Measurements from ENCODE around the gene RAP1GAP2.

Gene RAP1GAP2

GRCh38 chr17:2786176-2786881, 9.9 kb upstream of the RAP1GAP2 start:
- peak; percentile 79 for DNase-seq (ENCODE audit: low read depth, low spot score)

- no peak for DNase-seq (ENCODE audit: low read depth, low spot score)
These were observed 6.5 kb upstream of the RAP1GAP2 start for GRCh38 chr17:2789700-2790099.

GRCh38 chr17:2792366-2793169, 3.7 kb upstream of the RAP1GAP2 start:
- DNase-seq (ENCODE audit: low read depth, low spot score): no peak

- no peak for DNase-seq (ENCODE audit: low read depth, low spot score)
These were observed 2.0 kb upstream of the RAP1GAP2 start for GRCh38 chr17:2794111-2794803.

- no peak for DNase-seq (ENCODE audit: low read depth, low spot score)
These were observed 636 bp upstream of the RAP1GAP2 start for GRCh38 chr17:2795441-2796163.

GRCh38 chr17:2797226-2797625, 988 bp downstream of the RAP1GAP2 start:
- no peak for DNase-seq (ENCODE audit: low read depth, low spot score)

GRCh38 chr17:2797637-2798036, 1.4 kb downstream of the RAP1GAP2 start:
- DNase-seq (ENCODE audit: low read depth, low spot score): no peak

GRCh38 chr17:2798188-2798587, 1.9 kb downstream of the RAP1GAP2 start:
- no peak for DNase-seq (ENCODE audit: low read depth, low spot score)

- DNase-seq (ENCODE audit: low read depth, low spot score): no peak
These were observed 2.4 kb downstream of the RAP1GAP2 start for GRCh38 chr17:2798678-2799077.

- DNase-seq (ENCODE audit: low read depth, low spot score): no peak
These were observed 3.4 kb downstream of the RAP1GAP2 start for GRCh38 chr17:2799653-2800052.

GRCh38 chr17:2800367-2800766, 4.1 kb downstream of the RAP1GAP2 start:
- no peak for DNase-seq (ENCODE audit: low read depth, low spot score)

GRCh38 chr17:2801841-2802240, 5.6 kb downstream of the RAP1GAP2 start:
- no peak for DNase-seq (ENCODE audit: low read depth, low spot score)

- DNase-seq (ENCODE audit: low read depth, low spot score): no peak
These were observed 6.3 kb downstream of the RAP1GAP2 start for GRCh38 chr17:2802574-2802973.

GRCh38 chr17:2803386-2803785, 7.1 kb downstream of the RAP1GAP2 start:
- no peak for DNase-seq (ENCODE audit: low read depth, low spot score)

GRCh38 chr17:2803971-2804370, 7.7 kb downstream of the RAP1GAP2 start:
- no peak for DNase-seq (ENCODE audit: low read depth, low spot score)

- DNase-seq (ENCODE audit: low read depth, low spot score): no peak
These were observed 8.7 kb downstream of the RAP1GAP2 start for GRCh38 chr17:2804912-2805311.

GRCh38 chr17:2805961-2806360, 9.7 kb downstream of the RAP1GAP2 start:
- no peak for DNase-seq (ENCODE audit: low read depth, low spot score)

- no peak for DNase-seq (ENCODE audit: low read depth, low spot score)
These were observed 12.4 kb downstream of the RAP1GAP2 start for GRCh38 chr17:2808367-2809335.

- no peak for DNase-seq (ENCODE audit: low read depth, low spot score)
These were observed 13.1 kb downstream of the RAP1GAP2 start for GRCh38 chr17:2809337-2809736.

- DNase-seq (ENCODE audit: low read depth, low spot score): no peak
These were observed 17.8 kb downstream of the RAP1GAP2 start for GRCh38 chr17:2814049-2814448.
